HFF-Myc (cell line): Measurements from ENCODE around the gene TTC33.

Source experiments
- DNase-seq: peaks from one replicate; pipeline ENCODE4 v3.0.0-alpha.2; 2011; ENCODE audit warnings: low read depth; ENCODE audit errors: extremely low read depth
- H3K4me3 ChIP-seq: replicated peaks from 2 replicates; pipeline ENCODE4 v1.5.1; 2011; ENCODE audit warnings: low read depth, mild to moderate bottlenecking, control low read depth, low read length
- TF ChIP-seq, protein P1 (sequence below): IDR thresholded peaks from 2 replicates; pipeline ENCODE4 v1.5.1; 2012; ENCODE audit warnings: mild to moderate bottlenecking, low read depth, low read length, control low read depth; ENCODE audit errors: missing control alignments

TTC33 gene

DNA sequence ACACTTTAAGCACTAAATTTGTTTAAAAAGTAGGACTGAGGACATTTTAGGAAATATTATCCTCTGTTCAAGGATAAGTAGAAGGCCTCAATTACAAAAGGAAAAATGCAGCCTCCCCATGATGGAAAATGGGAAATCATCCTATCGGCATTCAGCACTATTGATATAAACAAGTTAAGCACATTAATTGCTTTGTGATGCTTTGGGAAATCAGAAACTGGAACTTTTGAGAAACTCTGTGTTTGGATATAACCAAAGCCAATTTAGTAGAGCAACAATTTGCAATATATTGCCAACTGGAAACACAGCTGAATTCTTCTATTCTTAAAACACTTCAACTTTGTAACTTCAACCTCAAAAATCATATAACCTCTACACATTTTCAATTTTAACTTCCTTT, 141.3 kb downstream of the TTC33 start:
- no peak for DNase-seq
- H3K4me3 ChIP-seq: no peak overlapping the region
- TF ChIP-seq, protein P1, sequence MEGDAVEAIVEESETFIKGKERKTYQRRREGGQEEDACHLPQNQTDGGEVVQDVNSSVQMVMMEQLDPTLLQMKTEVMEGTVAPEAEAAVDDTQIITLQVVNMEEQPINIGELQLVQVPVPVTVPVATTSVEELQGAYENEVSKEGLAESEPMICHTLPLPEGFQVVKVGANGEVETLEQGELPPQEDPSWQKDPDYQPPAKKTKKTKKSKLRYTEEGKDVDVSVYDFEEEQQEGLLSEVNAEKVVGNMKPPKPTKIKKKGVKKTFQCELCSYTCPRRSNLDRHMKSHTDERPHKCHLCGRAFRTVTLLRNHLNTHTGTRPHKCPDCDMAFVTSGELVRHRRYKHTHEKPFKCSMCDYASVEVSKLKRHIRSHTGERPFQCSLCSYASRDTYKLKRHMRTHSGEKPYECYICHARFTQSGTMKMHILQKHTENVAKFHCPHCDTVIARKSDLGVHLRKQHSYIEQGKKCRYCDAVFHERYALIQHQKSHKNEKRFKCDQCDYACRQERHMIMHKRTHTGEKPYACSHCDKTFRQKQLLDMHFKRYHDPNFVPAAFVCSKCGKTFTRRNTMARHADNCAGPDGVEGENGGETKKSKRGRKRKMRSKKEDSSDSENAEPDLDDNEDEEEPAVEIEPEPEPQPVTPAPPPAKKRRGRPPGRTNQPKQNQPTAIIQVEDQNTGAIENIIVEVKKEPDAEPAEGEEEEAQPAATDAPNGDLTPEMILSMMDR: no peak

DNA sequence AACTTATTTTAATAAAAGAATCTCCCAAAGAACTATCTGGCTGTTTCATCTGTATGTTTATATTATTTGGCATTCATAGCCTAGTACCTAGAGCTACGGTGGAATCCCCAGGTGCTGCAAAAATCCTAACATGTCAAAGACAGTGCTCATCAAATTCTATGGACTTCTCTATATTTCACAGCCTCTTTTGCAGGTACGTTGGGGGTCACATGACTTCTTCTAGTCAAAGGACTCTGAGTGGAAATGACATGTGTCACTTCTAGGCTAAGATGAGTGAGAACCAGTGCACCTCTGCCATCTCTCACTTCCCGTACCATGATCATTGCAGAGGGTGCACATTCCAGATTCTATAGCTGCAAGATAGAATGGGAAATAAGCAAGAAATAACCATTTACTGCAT, 148.6 kb downstream of the TTC33 start:
- no peak for DNase-seq
- no peak overlapping the region for H3K4me3 ChIP-seq
- TF ChIP-seq, protein P1: no peak

- H3K4me3 ChIP-seq: no peak overlapping the region
- no peak for DNase-seq
- TF ChIP-seq, protein P1: no peak
These were observed 149.5 kb downstream of the TTC33 start for GRCh38 chr5:40606077-40606765.

- no peak for DNase-seq
- TF ChIP-seq, protein P1: no peak
- no peak overlapping the region for H3K4me3 ChIP-seq
These were observed 150.3 kb downstream of the TTC33 start for GRCh38 chr5:40605295-40605958.

DNA sequence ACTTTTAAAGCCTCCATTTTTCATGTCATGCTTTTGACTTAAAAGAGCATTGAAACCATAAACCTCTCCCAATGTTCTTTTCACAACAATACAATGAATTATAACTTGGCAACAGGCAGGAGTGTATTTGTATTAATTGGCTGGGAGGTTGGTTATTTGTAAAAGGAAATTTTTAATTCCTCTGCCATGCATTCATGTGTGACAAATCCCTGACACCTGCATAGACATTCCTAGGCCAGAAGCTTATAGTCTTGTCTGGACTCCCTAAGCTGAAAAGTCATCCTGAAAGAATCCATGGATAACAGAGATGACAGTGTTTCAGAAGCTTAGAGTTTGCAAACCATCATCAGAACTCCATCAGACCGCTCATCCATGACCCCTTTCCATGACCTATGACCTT, 152.4 kb downstream of the TTC33 start:
- no peak overlapping the region for H3K4me3 ChIP-seq
- TF ChIP-seq, protein P1: no peak
- no peak for DNase-seq

- H3K4me3 ChIP-seq: no peak overlapping the region
- TF ChIP-seq, protein P1: no peak
- no peak for DNase-seq
These were observed 154.4 kb downstream of the TTC33 start for GRCh38 chr5:40601198-40601868.
